DOHH2 (cell line): Measurements from ENCODE around the gene GDF10.

ENCODE experiments used
- H3F3A ChIP-seq: fragments of 200-600 bp; sonication (generic), shearing (Covaris generic); 2 replicates; pipeline ENCODE4 v1.6.0; 2016; ENCODE audit warnings: antibody characterized with exemption, mild to moderate bottlenecking; ENCODE audit not compliant: control insufficient read depth, insufficient read depth
- H3K27ac ChIP-seq: fragments of 200-600 bp; sonication (generic); 2 replicates; pipeline ENCODE4 v1.5.1; 2014; ENCODE audit warnings: low read depth, mild to moderate bottlenecking, low read length, moderate library complexity
- H3K27me3 ChIP-seq: fragments of 200-600 bp; sonication (generic); 2 replicates; pipeline ENCODE4 v1.6.1; 2014; ENCODE audit warnings: mild to moderate bottlenecking, low read length, mixed read lengths; ENCODE audit not compliant: control insufficient read depth
- H3K36me3 ChIP-seq: fragments of 200-600 bp; sonication (generic); 2 replicates; pipeline ENCODE4 v1.6.1; 2014; ENCODE audit warnings: mild to moderate bottlenecking, low read length, moderate library complexity, mixed read lengths; ENCODE audit not compliant: control insufficient read depth
- H3K4me1 ChIP-seq: fragments of 200-600 bp; sonication (generic); 2 replicates; pipeline ENCODE4 v1.6.1; 2014; ENCODE audit warnings: mild to moderate bottlenecking, low read length, mixed read lengths; ENCODE audit not compliant: control insufficient read depth
- H3K4me2 ChIP-seq: fragments of 200-600 bp; sonication (generic); 2 replicates; pipeline ENCODE4 v1.6.0; 2014; ENCODE audit warnings: mild to moderate bottlenecking, low read length, moderate library complexity
- H3K4me3 ChIP-seq: fragments of 200-600 bp; sonication (generic); 2 replicates; pipeline ENCODE4 v1.5.1; 2014; ENCODE audit warnings: mild to moderate bottlenecking, low read length, mixed read lengths
- H3K79me2 ChIP-seq: fragments of 200-600 bp; sonication (generic); 2 replicates; pipeline ENCODE4 v1.6.1; 2014; ENCODE audit warnings: mild to moderate bottlenecking, low read length, mixed read lengths; ENCODE audit not compliant: control insufficient read depth
- H3K9me2 ChIP-seq: fragments of 200-600 bp; sonication (generic); replicated peaks from 2 replicates; pipeline ENCODE4 v1.6.1; 2014; ENCODE audit warnings: mild to moderate bottlenecking, low read length, mixed read lengths; ENCODE audit not compliant: control insufficient read depth
- H3K9me3 ChIP-seq: fragments of 200-600 bp; sonication (generic); 2 replicates; pipeline ENCODE4 v1.6.1; 2014; ENCODE audit warnings: antibody characterized with exemption, low read length, mixed read lengths; ENCODE audit not compliant: control insufficient read depth, insufficient read depth
- H4K20me1 ChIP-seq: fragments of 200-600 bp; sonication (generic); 2 replicates; pipeline ENCODE4 v1.6.0; 2014; ENCODE audit warnings: low read depth, mild to moderate bottlenecking, antibody characterized with exemption, low read length, moderate library complexity; ENCODE audit not compliant: control insufficient read depth, insufficient read depth
- CTCF ChIP-seq: fragments of 200-600 bp; sonication (generic); IDR thresholded peaks from one replicate; pipeline ENCODE4 v1.5.1; 2014; ENCODE audit warnings: antibody characterized with exemption, mild to moderate bottlenecking, low read depth, low read length; ENCODE audit not compliant: poor library complexity, severe bottlenecking
- EZH2phosphoT487 ChIP-seq: fragments of 200-600 bp; sonication (generic); IDR thresholded peaks from 2 replicates; pipeline ENCODE4 v1.6.1; 2017; ENCODE audit warnings: borderline replicate concordance, mild to moderate bottlenecking, antibody characterized with exemption, low read length, moderate library complexity, mixed read lengths

The GDF10 gene

GRCh38 chr10:47276071-47276470 lies 23.9 kb upstream of the GDF10 start:
- H3K27ac ChIP-seq: no peak overlapping the region
- TF ChIP-seq CTCF (no peak), EZH2phosphoT487 (no peak)
- no peaks in the 10 kb centered on the region for H3K27me3 ChIP-seq

GRCh38 chr10:47276576-47277351 lies 23.2 kb upstream of the GDF10 start:
- Histone ChIP-seq H3K27me3 (no peaks in the 10 kb centered on the region), H3F3A (no peaks in the 10 kb centered on the region), H3K79me2 (no peaks in the 10 kb centered on the region), H3K9me3 (no peaks in the 10 kb centered on the region), H3K27ac (no peak overlapping the region), H3K4me1 (no peaks in the 10 kb centered on the region), H3K36me3 (no peaks in the 10 kb centered on the region), H3K4me2 (no peak overlapping the region), H3K9me2 (no peaks in the 10 kb centered on the region), H4K20me1 (no peaks in the 10 kb centered on the region), H3K4me3 (no peak overlapping the region)
- TF ChIP-seq EZH2phosphoT487 (no peak), CTCF (no peak)

More at GRCh38 chr10:47276071-47276470, 23.9 kb upstream of the GDF10 start:
- Histone ChIP-seq H3K36me3 (no peaks in the 10 kb centered on the region), H3F3A (no peaks in the 10 kb centered on the region), H3K4me1 (no peaks in the 10 kb centered on the region), H3K4me2 (no peak overlapping the region), H3K4me3 (no peak overlapping the region), H4K20me1 (no peaks in the 10 kb centered on the region), H3K79me2 (no peaks in the 10 kb centered on the region), H3K9me2 (no peaks in the 10 kb centered on the region), H3K9me3 (no peaks in the 10 kb centered on the region)

GRCh38 chr10:47277352-47278151 lies 22.4 kb upstream of the GDF10 start:
- H3K4me2 ChIP-seq: no peak overlapping the region

More at GRCh38 chr10:47277352-47278151, 22.4 kb upstream of the GDF10 start:
- Histone ChIP-seq H3K9me3 (no peaks in the 10 kb centered on the region), H4K20me1 (no peaks in the 10 kb centered on the region), H3K9me2 (no peaks in the 10 kb centered on the region), H3K4me1 (no peaks in the 10 kb centered on the region), H3K27me3 (no peaks in the 10 kb centered on the region), H3K27ac (no peak overlapping the region), H3K36me3 (no peaks in the 10 kb centered on the region), H3F3A (no peaks in the 10 kb centered on the region), H3K79me2 (no peaks in the 10 kb centered on the region), H3K4me3 (no peak overlapping the region)
- TF ChIP-seq CTCF (no peak), EZH2phosphoT487 (no peak)
